ENCODE measurements around the gene IL4.

DNA sequence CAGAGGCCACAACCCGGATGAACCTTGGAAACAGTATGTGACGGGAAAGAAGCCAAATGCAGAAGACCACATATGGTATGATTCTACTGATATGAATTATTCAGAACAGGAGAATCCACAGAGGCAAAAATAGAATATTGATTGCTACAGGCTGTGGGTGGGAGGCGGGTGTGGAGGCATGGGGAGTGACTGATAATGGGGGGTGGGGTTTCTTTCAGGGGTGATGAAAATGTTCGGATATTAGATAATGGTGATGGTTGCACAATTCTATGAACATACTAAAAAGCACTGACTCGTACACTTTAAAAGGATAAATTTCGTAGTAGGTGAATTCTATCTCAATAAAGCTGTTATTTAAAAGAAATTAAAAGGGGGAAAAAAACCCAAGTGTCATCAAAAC, 10.7 kb downstream of the IL4 start:
- no peak for TF ChIP-seq CCAR2 (IDR thresholded peaks at IDR 0.05; ENCODE audit: low read depth, low read length)
- TF ChIP-seq EZH2 (IDR thresholded peaks at IDR 0.05; ENCODE audit: borderline replicate concordance, low read depth, low read length): no peak
- TF ChIP-seq, protein P1, sequence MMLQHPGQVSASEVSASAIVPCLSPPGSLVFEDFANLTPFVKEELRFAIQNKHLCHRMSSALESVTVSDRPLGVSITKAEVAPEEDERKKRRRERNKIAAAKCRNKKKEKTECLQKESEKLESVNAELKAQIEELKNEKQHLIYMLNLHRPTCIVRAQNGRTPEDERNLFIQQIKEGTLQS (IDR thresholded peaks at IDR 0.05): peak; percentile 35; the same call in 1 of the 2 replicates
- TF ChIP-seq, protein P1 (CRISPR knock-in tag; conservative IDR thresholded peaks at IDR 0.05): no peak
- TF ChIP-seq FOXK1 (CRISPR knock-in tag; IDR thresholded peaks at IDR 0.05; ENCODE audit: borderline replicate concordance): no peak
- no peak for TF ChIP-seq PTTG1 (tag; IDR thresholded peaks at IDR 0.05; ENCODE audit: low read depth)
- no peak for TF ChIP-seq ZNF644 (tag; IDR thresholded peaks at IDR 0.05; ENCODE audit: low read depth)

Measured in K562 (cell line).